HCT116 (cell line): ENCODE measurements around the gene ACACA. TPM values are rescaled to one million over a fixed set of nuclear protein-coding genes. Genes with fewer than 3 reads are reported as not detected.

ENCODE experiments used
- ATAC-seq: fragments of 200-7000 bp; cut with Tn5 transposase; 2 replicates; pipeline ENCODE4 v1.9.1; 2020; ENCODE audit warnings: mild to moderate bottlenecking, moderate library complexity
- BruUV-seq: library from RNA; stranded (reverse); fragments of 400-500 nt; replicated peaks from 2 replicates; lab custom pipeline; 2021; lab: Mats Ljungman, UMichigan
- CTCF ChIA-PET: fragments of 300-600 bp; sonication (Branson Sonifier 250); formaldehyde crosslinking; loops from one replicate; lab custom pipeline; 2021; ENCODE audit warnings: antibody characterized with exemption; lab: Charles Lee
- POLR2A ChIA-PET: fragments of 300-600, 350-600 bp; sonication (Branson Sonifier 250); formaldehyde crosslinking; loops from one replicate; lab custom pipeline; 2021; ENCODE audit warnings: antibody characterized with exemption; lab: Charles Lee
- RAD21 ChIA-PET, 2 experiments: fragments of 300-600 bp; sonication (Branson Sonifier 250); formaldehyde crosslinking; loops; one replicate each; lab custom pipeline; 2023; ENCODE audit warnings: low total read pairs in 2 of 2; ENCODE audit not compliant: uncharacterized antibody in 2 of 2, unreplicated experiment in 2 of 2, low non-redundant PET in 1 of 2; lab: Charles Lee
- DNase-seq: peaks from one replicate; pipeline ENCODE4 v3.0.0-alpha.2; 2010; ENCODE audit warnings: low read depth, low spot score
- H2AFZ ChIP-seq: fragments of 200-600 bp; shearing (Covaris generic), sonication (generic); 2 replicates; pipeline ENCODE4 v1.6.1; 2017; ENCODE audit warnings: low read depth, mixed run types, mixed read lengths, antibody characterized with exemption, low read length; ENCODE audit not compliant: poor library complexity, severe bottlenecking
- H3K27ac ChIP-seq: 2 replicates; pipeline ENCODE4 v1.5.1; 2012; ENCODE audit warnings: low read depth, low read length
- H3K27me3 ChIP-seq: fragments of 200-600 bp; sonication (generic); 2 replicates; pipeline ENCODE4 v1.6.1; 2016; ENCODE audit warnings: mixed run types, low read length, mixed read lengths; ENCODE audit not compliant: insufficient read depth
- H3K36me3 ChIP-seq, 2 experiments: fragments of 200-500 bp in 1 of 2; fragments of 200-600 bp in 1 of 2; sonication (Bioruptor generic) in 1 of 2; sonication (generic) in 1 of 2; 2 replicates each; pipeline versions ENCODE4 v1.5.1 to v1.6.1; 2014 to 2016; ENCODE audit warnings: low read length in 2 of 2, inconsistent platforms in 1 of 2, mixed read lengths in 1 of 2, mixed run types in 1 of 2; ENCODE audit not compliant: insufficient read depth in 2 of 2, control insufficient read depth in 1 of 2
- H3K4me1 ChIP-seq, 2 experiments: fragments of 200-600 bp in 1 of 2; sonication (generic) in 1 of 2; 2 replicates each; pipeline versions ENCODE4 v1.5.1 to v1.6.1; 2012 to 2017; ENCODE audit warnings: low read length in 2 of 2, inconsistent platforms in 1 of 2, mild to moderate bottlenecking in 1 of 2, mixed read lengths in 1 of 2, mixed run types in 1 of 2, moderate library complexity in 1 of 2; ENCODE audit not compliant: insufficient read depth in 2 of 2, control insufficient read depth in 1 of 2
- H3K4me2 ChIP-seq: fragments of 200-600 bp; sonication (generic); 2 replicates; pipeline ENCODE4 v1.6.1; 2017; ENCODE audit warnings: mixed run types, low read length, mixed read lengths
- H3K4me3 ChIP-seq, 2 experiments: fragments of 200-600 bp in 1 of 2; sonication (generic) in 1 of 2; replicated peaks in 1 of 2; 2 replicates each; pipeline ENCODE4 v1.5.1; 2011 to 2016; ENCODE audit warnings: low read length in 2 of 2, control low read depth in 1 of 2, low read depth in 1 of 2, mild to moderate bottlenecking in 1 of 2, mixed read lengths in 1 of 2, mixed run types in 1 of 2
- H3K79me2 ChIP-seq: fragments of 200-600 bp; sonication (generic); 2 replicates; pipeline ENCODE4 v1.6.1; 2017; ENCODE audit warnings: mild to moderate bottlenecking, mixed run types, low read length, moderate library complexity, mixed read lengths; ENCODE audit not compliant: insufficient read depth
- H3K9ac ChIP-seq: fragments of 200-600 bp; sonication (generic); 2 replicates; pipeline ENCODE4 v1.6.1; 2016; ENCODE audit warnings: low read length, mixed read lengths
- H3K9me2 ChIP-seq: fragments of 200-600 bp; sonication (generic), shearing (Covaris generic); 2 replicates; pipeline ENCODE4 v1.6.1; 2017; ENCODE audit warnings: mixed run types, mild to moderate bottlenecking, moderate library complexity; ENCODE audit not compliant: insufficient read depth
- H3K9me3 ChIP-seq, 2 experiments: fragments of 200-500 bp in 1 of 2; fragments of 200-600 bp in 1 of 2; sonication (Bioruptor generic) in 1 of 2; sonication (generic) in 1 of 2; 2 replicates each; pipeline ENCODE4 v1.6.1; 2014 to 2017; ENCODE audit warnings: low read length in 2 of 2, mixed read lengths in 2 of 2, inconsistent platforms in 1 of 2, low read depth in 1 of 2, mild to moderate bottlenecking in 1 of 2, mixed run types in 1 of 2, moderate library complexity in 1 of 2; ENCODE audit not compliant: control insufficient read depth in 1 of 2, insufficient read depth in 1 of 2
- H4K20me1 ChIP-seq: fragments of 200-600 bp; sonication (generic), shearing (Covaris generic); 2 replicates; pipeline ENCODE4 v1.6.1; 2017; ENCODE audit warnings: mixed run types, mild to moderate bottlenecking, moderate library complexity; ENCODE audit not compliant: insufficient read depth
- ATF3 ChIP-seq: IDR thresholded peaks from 2 replicates; pipeline ENCODE4 v1.6.1; 2012
- CEBPB ChIP-seq: IDR thresholded peaks from 2 replicates; pipeline ENCODE4 v1.6.1; 2012; ENCODE audit warnings: low read depth
- EGR1 ChIP-seq: IDR thresholded peaks from 2 replicates; pipeline ENCODE4 v1.6.1; 2012; ENCODE audit warnings: low read depth
- POLR2A ChIP-seq: IDR thresholded peaks from 2 replicates; pipeline ENCODE4 v1.7.0; 2011; ENCODE audit warnings: borderline replicate concordance; ENCODE audit not compliant: insufficient read depth, insufficient read length; ENCODE audit errors: extremely low read depth
- SRF ChIP-seq: IDR thresholded peaks from 2 replicates; pipeline ENCODE4 v1.6.1; 2012; ENCODE audit warnings: low read depth
- YY1 ChIP-seq: IDR thresholded peaks from 2 replicates; pipeline ENCODE4 v1.6.1; 2011; ENCODE audit warnings: low read length, low read depth, moderate library complexity, mild to moderate bottlenecking; ENCODE audit not compliant: insufficient replicate concordance; ENCODE audit errors: extremely low read depth
- ZFX ChIP-seq: fragments of 450-650 bp; IDR thresholded peaks from 2 replicates; pipeline ENCODE4 v1.6.1; 2017
- intact Hi-C: fragments of 100-400 bp; cut with micrococcal nuclease; formaldehyde crosslinking; loops from 2 replicates; pipeline ENCODE4 v1.10.0; 2022
- total RNA-seq: library from RNA; stranded (reverse); gene quantifications from one replicate; pipeline ENCODE4 v1.2.1, GENCODE V29; 2021; ENCODE audit not compliant: unreplicated experiment
- TF ChIP-seq, protein P1 (sequence below), 3 experiments: fragments of 200-600 bp in 1 of 3; sonication (generic) in 1 of 3; IDR thresholded peaks in 2 of 3; conservative IDR thresholded peaks in 1 of 3; 2 replicates each; pipeline ENCODE4 v1.5.1; 2012 to 2017; ENCODE audit warnings: low read depth in 2 of 3, low read length in 2 of 3, antibody characterized with exemption in 1 of 3, borderline replicate concordance in 1 of 3, control low read depth in 1 of 3, mild to moderate bottlenecking in 1 of 3, mixed read lengths in 1 of 3, mixed run types in 1 of 3, moderate library complexity in 1 of 3; ENCODE audit not compliant: insufficient read depth in 1 of 3
- TF ChIP-seq, protein P2 (sequence below): IDR thresholded peaks from 2 replicates; pipeline ENCODE4 v1.6.1; 2012

Gene ACACA
- total RNA-seq, 1 experiment from 2014 or later, result 161 TPM

DNA sequence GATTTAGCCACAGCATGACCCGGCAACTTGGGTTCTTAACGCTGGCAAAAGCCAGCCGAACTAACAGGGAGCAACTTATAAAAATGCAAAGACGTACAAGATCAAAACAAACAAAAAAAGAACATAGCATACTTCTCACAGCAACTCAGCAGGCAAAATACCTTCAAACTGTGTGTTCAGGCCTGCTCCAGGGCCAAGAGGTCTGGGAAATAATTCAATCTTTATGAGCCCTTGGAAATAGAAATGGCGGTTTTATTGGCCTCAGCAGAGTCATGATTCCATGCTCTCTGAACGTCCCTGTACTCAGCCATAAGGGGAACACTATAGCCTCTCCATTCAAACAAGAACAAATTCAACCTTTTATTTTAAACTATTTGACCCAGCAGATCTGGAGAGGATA, 132.2 kb downstream of the ACACA start:
- Histone ChIP-seq H3K9me2 (no peaks in the 10 kb centered on the region), H3K27ac (no peak overlapping the region), H3K4me3 (no peak overlapping the region), H3K79me2 (0 out of 2 replicates have a peak, but pooled peaks cover 5% of the 10 kb centered on the region), H4K20me1 (no peaks in the 10 kb centered on the region), H3K9ac (no peak overlapping the region), H3K9me3 (no peaks in the 10 kb centered on the region), H3K4me2 (no peak overlapping the region), H3K36me3 (peaks cover 22 to 52% of the 10 kb centered on the region in 2 experiments; a peak in 2 of 4 replicates), H2AFZ (no peak overlapping the region), H3K4me1 (peaks cover 10 to 24% of the 10 kb centered on the region in 2 experiments; a peak in 3 of 4 replicates), H3K27me3 (no peaks in the 10 kb centered on the region)
- ATAC-seq (no peak), DNase-seq (no peak)
- TF ChIP-seq ATF3, result no peak
- TF ChIP-seq, protein P1, sequence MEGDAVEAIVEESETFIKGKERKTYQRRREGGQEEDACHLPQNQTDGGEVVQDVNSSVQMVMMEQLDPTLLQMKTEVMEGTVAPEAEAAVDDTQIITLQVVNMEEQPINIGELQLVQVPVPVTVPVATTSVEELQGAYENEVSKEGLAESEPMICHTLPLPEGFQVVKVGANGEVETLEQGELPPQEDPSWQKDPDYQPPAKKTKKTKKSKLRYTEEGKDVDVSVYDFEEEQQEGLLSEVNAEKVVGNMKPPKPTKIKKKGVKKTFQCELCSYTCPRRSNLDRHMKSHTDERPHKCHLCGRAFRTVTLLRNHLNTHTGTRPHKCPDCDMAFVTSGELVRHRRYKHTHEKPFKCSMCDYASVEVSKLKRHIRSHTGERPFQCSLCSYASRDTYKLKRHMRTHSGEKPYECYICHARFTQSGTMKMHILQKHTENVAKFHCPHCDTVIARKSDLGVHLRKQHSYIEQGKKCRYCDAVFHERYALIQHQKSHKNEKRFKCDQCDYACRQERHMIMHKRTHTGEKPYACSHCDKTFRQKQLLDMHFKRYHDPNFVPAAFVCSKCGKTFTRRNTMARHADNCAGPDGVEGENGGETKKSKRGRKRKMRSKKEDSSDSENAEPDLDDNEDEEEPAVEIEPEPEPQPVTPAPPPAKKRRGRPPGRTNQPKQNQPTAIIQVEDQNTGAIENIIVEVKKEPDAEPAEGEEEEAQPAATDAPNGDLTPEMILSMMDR (IDR thresholded peaks at IDR 0.05 in 2 of 3, conservative IDR thresholded peaks at IDR 0.05 in 1 of 3; ENCODE audit: borderline replicate concordance in 1 of 3, insufficient read depth in 1 of 3, low read depth in 2 of 3, low read length in 2 of 3), result no peak
- no peak for TF ChIP-seq SRF
- TF ChIP-seq, protein P2, sequence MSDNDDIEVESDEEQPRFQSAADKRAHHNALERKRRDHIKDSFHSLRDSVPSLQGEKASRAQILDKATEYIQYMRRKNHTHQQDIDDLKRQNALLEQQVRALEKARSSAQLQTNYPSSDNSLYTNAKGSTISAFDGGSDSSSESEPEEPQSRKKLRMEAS, result no peak
- TF ChIP-seq YY1, result no peak
- no peak for TF ChIP-seq EGR1
- no peak for TF ChIP-seq CEBPB
- no peak for TF ChIP-seq ZFX
- TF ChIP-seq POLR2A, result no peak
- BruUV-seq, result no TSS peak
- ChIA-PET CTCF (no interaction called here), POLR2A (no interaction called here), RAD21 (no interaction called here)
- intact Hi-C loops, result no loop called here
